ENCODE measurements around the gene AJAP1. TPM values are rescaled to one million over a fixed set of nuclear protein-coding genes. Genes with fewer than 3 reads are reported as not detected.

Gene AJAP1
- total RNA-seq, 1 donor from 2014 or later = 0.46 TPM

DNA sequence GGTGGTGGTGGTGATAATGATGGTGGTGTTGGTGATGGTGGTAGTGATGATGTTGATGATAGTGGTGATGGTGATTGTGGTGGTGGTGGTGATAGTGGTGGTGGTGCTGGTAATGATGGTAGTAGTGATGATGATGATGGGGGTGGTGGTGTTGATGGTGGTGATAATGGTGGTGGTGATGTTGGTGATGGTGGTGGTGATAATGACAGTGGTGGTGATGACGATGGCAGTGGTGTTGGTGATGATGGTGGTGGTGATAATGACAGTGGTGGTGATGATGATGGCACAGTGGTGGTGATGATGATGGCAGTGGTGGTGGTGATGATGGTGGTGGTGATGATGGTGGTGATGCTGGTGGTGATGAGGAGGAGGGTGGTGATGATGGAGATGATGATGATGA is 7.0 kb upstream of the AJAP1 start:
- Mint-ChIP-seq H3K27ac (no peak overlapping the region), H3K4me3 (ENCODE audit: low read depth) (no peak overlapping the region), H3K4me1 (ENCODE audit: low read depth) (no peaks in the 10 kb centered on the region), H3K9me3 (ENCODE audit: low read depth) (no peaks in the 10 kb centered on the region), H3K27me3 (peaks cover 17% of the 10 kb centered on the region), H3K36me3 (ENCODE audit: insufficient read depth) (no peaks in the 10 kb centered on the region)
- TF ChIP-seq, protein P1, sequence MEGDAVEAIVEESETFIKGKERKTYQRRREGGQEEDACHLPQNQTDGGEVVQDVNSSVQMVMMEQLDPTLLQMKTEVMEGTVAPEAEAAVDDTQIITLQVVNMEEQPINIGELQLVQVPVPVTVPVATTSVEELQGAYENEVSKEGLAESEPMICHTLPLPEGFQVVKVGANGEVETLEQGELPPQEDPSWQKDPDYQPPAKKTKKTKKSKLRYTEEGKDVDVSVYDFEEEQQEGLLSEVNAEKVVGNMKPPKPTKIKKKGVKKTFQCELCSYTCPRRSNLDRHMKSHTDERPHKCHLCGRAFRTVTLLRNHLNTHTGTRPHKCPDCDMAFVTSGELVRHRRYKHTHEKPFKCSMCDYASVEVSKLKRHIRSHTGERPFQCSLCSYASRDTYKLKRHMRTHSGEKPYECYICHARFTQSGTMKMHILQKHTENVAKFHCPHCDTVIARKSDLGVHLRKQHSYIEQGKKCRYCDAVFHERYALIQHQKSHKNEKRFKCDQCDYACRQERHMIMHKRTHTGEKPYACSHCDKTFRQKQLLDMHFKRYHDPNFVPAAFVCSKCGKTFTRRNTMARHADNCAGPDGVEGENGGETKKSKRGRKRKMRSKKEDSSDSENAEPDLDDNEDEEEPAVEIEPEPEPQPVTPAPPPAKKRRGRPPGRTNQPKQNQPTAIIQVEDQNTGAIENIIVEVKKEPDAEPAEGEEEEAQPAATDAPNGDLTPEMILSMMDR (IDR thresholded peaks at IDR 0.05; ENCODE audit: unreplicated experiment) = no peak
- no peak for DNase-seq (ENCODE audit: low spot score, unreplicated experiment)

DNA sequence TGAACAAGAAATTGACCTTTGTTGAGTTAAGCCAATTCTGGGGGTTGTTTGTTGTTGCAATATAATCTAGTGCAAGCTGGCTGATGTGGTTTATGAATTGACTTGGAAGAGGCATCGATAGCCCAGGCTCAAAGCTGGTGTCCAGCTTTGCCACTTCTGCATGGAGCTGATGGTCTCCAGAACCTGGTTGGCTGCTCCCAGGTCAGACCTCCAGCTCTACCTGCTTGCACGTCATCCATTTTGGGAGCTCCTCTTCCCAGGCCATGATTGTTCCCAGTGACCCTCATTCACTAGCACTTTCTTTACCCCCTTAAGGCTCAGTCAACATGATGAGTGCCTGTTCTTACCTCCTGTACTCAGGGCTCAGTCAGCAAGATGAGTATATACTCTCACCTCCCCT is 5.8 kb upstream of the AJAP1 start:
- no peaks in the 10 kb centered on the region for H3K36me3 Mint-ChIP-seq (ENCODE audit: insufficient read depth)
- H3K4me1 Mint-ChIP-seq (ENCODE audit: low read depth) = no peaks in the 10 kb centered on the region
- no peak overlapping the region for H3K4me3 Mint-ChIP-seq (ENCODE audit: low read depth)
- no peaks in the 10 kb centered on the region for H3K9me3 Mint-ChIP-seq (ENCODE audit: low read depth)
- TF ChIP-seq, protein P1 (IDR thresholded peaks at IDR 0.05; ENCODE audit: unreplicated experiment) = no peak
- DNase-seq (ENCODE audit: low spot score, unreplicated experiment) = no peak
- H3K27me3 Mint-ChIP-seq = peaks cover 15% of the 10 kb centered on the region
- no peak overlapping the region for H3K27ac Mint-ChIP-seq

- no peak for DNase-seq (ENCODE audit: low spot score, unreplicated experiment)
- H3K36me3 Mint-ChIP-seq (ENCODE audit: insufficient read depth) = no peaks in the 10 kb centered on the region
- H3K27ac Mint-ChIP-seq = no peak overlapping the region
- H3K9me3 Mint-ChIP-seq (ENCODE audit: low read depth) = no peaks in the 10 kb centered on the region
- peaks cover 16% of the 10 kb centered on the region for H3K27me3 Mint-ChIP-seq
- TF ChIP-seq, protein P1 (IDR thresholded peaks at IDR 0.05; ENCODE audit: unreplicated experiment) = no peak
- no peaks in the 10 kb centered on the region for H3K4me1 Mint-ChIP-seq (ENCODE audit: low read depth)
- no peak overlapping the region for H3K4me3 Mint-ChIP-seq (ENCODE audit: low read depth)
Measured at GRCh38 chr1:4650481-4650880, 3.9 kb upstream of the AJAP1 start.

GRCh38 chr1:4650981-4651380 is 3.4 kb upstream of the AJAP1 start:
- Mint-ChIP-seq H3K27ac (no peak overlapping the region), H3K36me3 (ENCODE audit: insufficient read depth) (no peaks in the 10 kb centered on the region), H3K4me1 (ENCODE audit: low read depth) (no peaks in the 10 kb centered on the region), H3K27me3 (peaks cover 13% of the 10 kb centered on the region), H3K4me3 (ENCODE audit: low read depth) (no peak overlapping the region), H3K9me3 (ENCODE audit: low read depth) (no peaks in the 10 kb centered on the region)
- TF ChIP-seq, protein P1 (IDR thresholded peaks at IDR 0.05; ENCODE audit: unreplicated experiment) = no peak
- DNase-seq (ENCODE audit: low spot score, unreplicated experiment) = no peak

GRCh38 chr1:4652631-4653327 is 1.6 kb upstream of the AJAP1 start:
- Mint-ChIP-seq H3K4me3 (ENCODE audit: low read depth) (no peak overlapping the region), H3K4me1 (ENCODE audit: low read depth) (peaks cover 6% of the 10 kb centered on the region), H3K36me3 (ENCODE audit: insufficient read depth) (no peaks in the 10 kb centered on the region), H3K27me3 (peaks cover 30% of the 10 kb centered on the region), H3K27ac (no peak overlapping the region), H3K9me3 (ENCODE audit: low read depth) (no peaks in the 10 kb centered on the region)
- DNase-seq (ENCODE audit: low spot score, unreplicated experiment) = peak; percentile 65
- TF ChIP-seq, protein P1 (IDR thresholded peaks at IDR 0.05; ENCODE audit: unreplicated experiment) = peak; percentile 97

Data from progenitor cell of endocrine pancreas (in vitro differentiated cells).